H7 (cell line): ENCODE data around the gene UNC5C. TPM values are rescaled to one million over a fixed set of nuclear protein-coding genes. Genes with fewer than 3 reads are reported as not detected.

Experiments
- DNase-seq: peaks from one replicate; pipeline ENCODE4 v3.0.0; 2012
- H3K27me3 ChIP-seq: 2 replicates; pipeline ENCODE4 v1.6.0; 2011; ENCODE audit warnings: mild to moderate bottlenecking, low read length; ENCODE audit not compliant: control insufficient read depth, insufficient read depth
- H3K36me3 ChIP-seq: replicated peaks from 2 replicates; pipeline ENCODE4 v1.5.1; 2011; ENCODE audit warnings: low read length; ENCODE audit not compliant: control insufficient read depth, insufficient read depth
- H3K4me3 ChIP-seq: 2 replicates; pipeline ENCODE4 v1.5.1; 2011; ENCODE audit warnings: low read depth, mild to moderate bottlenecking, control low read depth, low read length, moderate library complexity; ENCODE audit not compliant: insufficient read depth
- total RNA-seq: library from RNA; depleted of rRNA; stranded (reverse); fragments of >200 nt; shearing (Covaris generic); gene quantifications from 2 replicates; pipeline ENCODE4 v1.2.3, GENCODE V29; 2014

The UNC5C gene
- total RNA-seq, 1 experiment from 2014 or later = 0.45 TPM

GRCh38 chr4:95394752-95395306 is 153.9 kb downstream of the UNC5C start:
- Histone ChIP-seq H3K36me3 (no peaks in the 10 kb centered on the region), H3K4me3 (no peak overlapping the region), H3K27me3 (peaks cover 7% of the 10 kb centered on the region)
- no peak for DNase-seq

GRCh38 chr4:95393821-95394220 is 155.0 kb downstream of the UNC5C start:
- peaks cover 12% of the 10 kb centered on the region for H3K27me3 ChIP-seq
- no peaks in the 10 kb centered on the region for H3K36me3 ChIP-seq
- no peak overlapping the region for H3K4me3 ChIP-seq
- DNase-seq = no peak

- DNase-seq = no peak
- Histone ChIP-seq H3K36me3 (no peaks in the 10 kb centered on the region), H3K27me3 (peaks cover 52% of the 10 kb centered on the region), H3K4me3 (no peak overlapping the region)
Observed at GRCh38 chr4:95388911-95389310, 159.9 kb downstream of the UNC5C start.

GRCh38 chr4:95387719-95388118 is 161.1 kb downstream of the UNC5C start:
- Histone ChIP-seq H3K27me3 (peaks cover 61% of the 10 kb centered on the region), H3K4me3 (no peak overlapping the region)

GRCh38 chr4:95386410-95386809 is 162.4 kb downstream of the UNC5C start:
- peak; percentile 2 for DNase-seq
- H3K36me3 ChIP-seq = no peaks in the 10 kb centered on the region
- no peak overlapping the region for H3K4me3 ChIP-seq
- peaks cover 64% of the 10 kb centered on the region for H3K27me3 ChIP-seq

More at GRCh38 chr4:95387719-95388118, 161.1 kb downstream of the UNC5C start:
- no peak for DNase-seq
- H3K36me3 ChIP-seq = no peaks in the 10 kb centered on the region

- H3K4me3 ChIP-seq = no peak overlapping the region
- H3K27me3 ChIP-seq = peaks cover 41% of the 10 kb centered on the region
- no peaks in the 10 kb centered on the region for H3K36me3 ChIP-seq
- no peak for DNase-seq
Observed at GRCh38 chr4:95381843-95382580, 166.8 kb downstream of the UNC5C start.

- Histone ChIP-seq H3K36me3 (no peaks in the 10 kb centered on the region), H3K4me3 (no peak overlapping the region), H3K27me3 (peaks cover 22% of the 10 kb centered on the region)
- DNase-seq = no peak
Observed at GRCh38 chr4:95379633-95380032, 169.1 kb downstream of the UNC5C start.

GRCh38 chr4:95377366-95377900 is 171.3 kb downstream of the UNC5C start:
- Histone ChIP-seq H3K27me3 (peaks cover 3% of the 10 kb centered on the region), H3K36me3 (no peaks in the 10 kb centered on the region), H3K4me3 (no peak overlapping the region)
- DNase-seq = no peak

- Histone ChIP-seq H3K36me3 (no peaks in the 10 kb centered on the region), H3K27me3 (no peaks in the 10 kb centered on the region; the same call in 1 of the 2 replicates), H3K4me3 (no peak overlapping the region)
- DNase-seq = no peak
Observed at GRCh38 chr4:95371476-95372224, 177.1 kb downstream of the UNC5C start.

- no peak for DNase-seq
- Histone ChIP-seq H3K27me3 (no peaks in the 10 kb centered on the region; the same call in 1 of the 2 replicates), H3K4me3 (no peak overlapping the region), H3K36me3 (no peaks in the 10 kb centered on the region)
Observed at GRCh38 chr4:95367824-95368223, 180.9 kb downstream of the UNC5C start.

- no peak for DNase-seq
- Histone ChIP-seq H3K36me3 (no peaks in the 10 kb centered on the region), H3K27me3 (no peaks in the 10 kb centered on the region), H3K4me3 (no peak overlapping the region)
Observed at GRCh38 chr4:95363966-95364365, 184.8 kb downstream of the UNC5C start.

GRCh38 chr4:95363559-95363925 is 185.2 kb downstream of the UNC5C start:
- Histone ChIP-seq H3K27me3 (no peaks in the 10 kb centered on the region), H3K4me3 (no peak overlapping the region), H3K36me3 (no peaks in the 10 kb centered on the region)
- no peak for DNase-seq

- no peaks in the 10 kb centered on the region for H3K36me3 ChIP-seq
- peak; percentile 6 for DNase-seq
Observed at GRCh38 chr4:95362906-95363558, 185.7 kb downstream of the UNC5C start.

GRCh38 chr4:95362066-95362465 is 186.7 kb downstream of the UNC5C start:
- no peak for DNase-seq

More at GRCh38 chr4:95362906-95363558, 185.7 kb downstream of the UNC5C start:
- H3K27me3 ChIP-seq = no peaks in the 10 kb centered on the region
- no peak overlapping the region for H3K4me3 ChIP-seq

More at GRCh38 chr4:95362066-95362465, 186.7 kb downstream of the UNC5C start:
- H3K36me3 ChIP-seq = no peaks in the 10 kb centered on the region
- no peaks in the 10 kb centered on the region for H3K27me3 ChIP-seq
- H3K4me3 ChIP-seq = no peak overlapping the region
